Caco-2 (cell line): ENCODE data around the gene SCN1B. TPM values are rescaled to one million over a fixed set of nuclear protein-coding genes. Genes with fewer than 3 reads are reported as not detected.

Experiments used
- BruUV-seq: library from RNA; stranded (reverse); fragments of 400-500 nt; replicated peaks from 2 replicates; lab custom pipeline; 2021; lab: Mats Ljungman, UMichigan
- CTCF ChIA-PET: fragments of 300-600 bp; sonication (Branson Sonifier 250); formaldehyde crosslinking; loops from one replicate; lab custom pipeline; 2022; ENCODE audit warnings: antibody characterized with exemption; lab: Charles Lee
- POLR2A ChIA-PET: fragments of 300-600 bp; sonication (Branson Sonifier 250); formaldehyde crosslinking; loops from one replicate; lab custom pipeline; 2022; ENCODE audit warnings: antibody characterized with exemption; lab: Charles Lee
- DNase-seq, 2 experiments: peaks; one replicate each; pipeline versions ENCODE4 v3.0.0 to v3.0.0-alpha.2; 2020 to 2022
- H3K27me3 ChIP-seq: replicated peaks from 2 replicates; pipeline ENCODE4 v1.6.0; 2011; ENCODE audit warnings: low read length; ENCODE audit not compliant: control insufficient read depth, insufficient read depth
- H3K36me3 ChIP-seq: 2 replicates; pipeline ENCODE4 v1.5.1; 2011; ENCODE audit warnings: low read length; ENCODE audit not compliant: control insufficient read depth, insufficient read depth
- H3K4me1 ChIP-seq: fragments of 250-450 bp; sonication (Bioruptor Pico); 2 replicates; pipeline ENCODE4 v1.5.1; 2020; ENCODE audit warnings: mild to moderate bottlenecking
- H3K4me3 ChIP-seq: 2 replicates; pipeline ENCODE4 v1.5.1; 2011; ENCODE audit warnings: low read depth, mild to moderate bottlenecking, control low read depth, low read length
- H3K9me3 ChIP-seq: fragments of 250-450 bp; sonication (Bioruptor Pico); 2 replicates; pipeline ENCODE4 v1.5.1; 2020; ENCODE audit warnings: mild to moderate bottlenecking, moderate library complexity
- H3K27ac Mint-ChIP-seq: one replicate; pipeline ENCODE4 v1.8.0; 2022; ENCODE audit warnings: mixed read lengths; ENCODE audit not compliant: unreplicated experiment
- H3K27me3 Mint-ChIP-seq: one replicate; pipeline ENCODE4 v1.8.0; 2022; ENCODE audit warnings: mixed read lengths; ENCODE audit not compliant: insufficient read depth, unreplicated experiment
- H3K36me3 Mint-ChIP-seq: one replicate; pipeline ENCODE4 v1.8.0; 2022; ENCODE audit warnings: mild to moderate bottlenecking, mixed read lengths; ENCODE audit not compliant: insufficient read depth, unreplicated experiment
- H3K4me1 Mint-ChIP-seq: one replicate; pipeline ENCODE4 v1.8.0; 2022; ENCODE audit warnings: low read depth, mixed read lengths; ENCODE audit not compliant: unreplicated experiment
- H3K4me3 Mint-ChIP-seq: one replicate; pipeline ENCODE4 v1.8.0; 2022; ENCODE audit warnings: mild to moderate bottlenecking, moderate library complexity, mixed read lengths; ENCODE audit not compliant: unreplicated experiment
- H3K9me3 Mint-ChIP-seq: one replicate; pipeline ENCODE4 v1.8.0; 2022; ENCODE audit warnings: mixed read lengths; ENCODE audit not compliant: unreplicated experiment
- CTCF ChIP-seq, 2 experiments: fragments of 200-600 bp in 1 of 2; IDR thresholded peaks; 1 replicate in 1 of 2; 2 replicates in 1 of 2; pipeline versions ENCODE4 v1.5.1 to v1.8.0; 2011 to 2022; ENCODE audit warnings: antibody characterized with exemption in 1 of 2, control low read depth in 1 of 2, inconsistent platforms in 1 of 2, low read depth in 1 of 2, low read length in 1 of 2, mild to moderate bottlenecking in 1 of 2, moderate library complexity in 1 of 2; ENCODE audit not compliant: insufficient read depth in 1 of 2, severe bottlenecking in 1 of 2, unreplicated experiment in 1 of 2
- intact Hi-C: fragments of 100-400 bp; cut with micrococcal nuclease; formaldehyde crosslinking; loops from one replicate; pipeline ENCODE4 v1.10.0; 2022; ENCODE audit not compliant: unreplicated experiment
- total RNA-seq: library from RNA; stranded (reverse); gene quantifications from 2 replicates; pipeline ENCODE4 v1.2.3, GENCODE V29; 2022

Gene SCN1B
- total RNA-seq, 1 experiment from 2014 or later: 1.7 TPM

GRCh38 chr19:35087393-35087792, 57.1 kb downstream of the SCN1B start:
- no peaks in the 10 kb centered on the region for H3K9me3 Mint-ChIP-seq
- POLR2A ChIA-PET: no interaction called here
- no peaks in the 10 kb centered on the region for H3K36me3 Mint-ChIP-seq

GRCh38 chr19:35088131-35088913, 58.1 kb downstream of the SCN1B start:
- H3K27me3 Mint-ChIP-seq: no peaks in the 10 kb centered on the region
- Histone ChIP-seq H3K27me3 (no peaks in the 10 kb centered on the region), H3K36me3 (no peaks in the 10 kb centered on the region), H3K4me3 (no peak overlapping the region), H3K4me1 (peaks cover 29% of the 10 kb centered on the region), H3K9me3 (no peaks in the 10 kb centered on the region)
- peaks cover 14% of the 10 kb centered on the region for H3K4me1 Mint-ChIP-seq
- intact Hi-C loops: loop anchor here (2.0 kb wide), 1 partner anchor 22 kb away; no protein-coding TSS in a partner anchor
- H3K9me3 Mint-ChIP-seq: no peaks in the 10 kb centered on the region
- H3K27ac Mint-ChIP-seq: no peak overlapping the region
- ChIA-PET CTCF (no interaction called here), POLR2A (no interaction called here)
- no peaks in the 10 kb centered on the region for H3K36me3 Mint-ChIP-seq
- H3K4me3 Mint-ChIP-seq: no peak overlapping the region
- no peak for TF ChIP-seq CTCF (IDR thresholded peaks at IDR 0.05; ENCODE audit: insufficient read depth in 1 of 2, low read depth in 1 of 2, low read length in 1 of 2, severe bottlenecking in 1 of 2, unreplicated experiment in 1 of 2)
- no TSS peak for BruUV-seq
- DNase-seq: no peak

More at GRCh38 chr19:35087393-35087792, 57.1 kb downstream of the SCN1B start:
- CTCF ChIA-PET: interaction anchor here (0.6 kb wide), 2 partner anchors 55 to 67 kb away, joined by 3 to 4 read pairs; no protein-coding TSS in a partner anchor
- Histone ChIP-seq H3K36me3 (no peaks in the 10 kb centered on the region), H3K4me3 (no peak overlapping the region), H3K4me1 (peaks cover 20% of the 10 kb centered on the region), H3K9me3 (no peaks in the 10 kb centered on the region), H3K27me3 (no peaks in the 10 kb centered on the region)
- H3K4me3 Mint-ChIP-seq: no peak overlapping the region
- H3K27me3 Mint-ChIP-seq: no peaks in the 10 kb centered on the region
- no peak for TF ChIP-seq CTCF (IDR thresholded peaks at IDR 0.05; ENCODE audit: insufficient read depth in 1 of 2, low read depth in 1 of 2, low read length in 1 of 2, severe bottlenecking in 1 of 2, unreplicated experiment in 1 of 2)
- no peak for DNase-seq
- H3K4me1 Mint-ChIP-seq: peaks cover 14% of the 10 kb centered on the region
- BruUV-seq: no TSS peak
- intact Hi-C loops: no loop called here
- H3K27ac Mint-ChIP-seq: no peak overlapping the region

- H3K27ac Mint-ChIP-seq: no peak overlapping the region
Observed at GRCh38 chr19:35089554-35089953, 59.3 kb downstream of the SCN1B start.

More at GRCh38 chr19:35089554-35089953, 59.3 kb downstream of the SCN1B start:
- H3K27me3 Mint-ChIP-seq: no peaks in the 10 kb centered on the region
- Histone ChIP-seq H3K27me3 (no peaks in the 10 kb centered on the region), H3K4me3 (no peak overlapping the region), H3K4me1 (peaks cover 35% of the 10 kb centered on the region), H3K9me3 (no peaks in the 10 kb centered on the region), H3K36me3 (no peaks in the 10 kb centered on the region)
- no TSS peak for BruUV-seq
- ChIA-PET CTCF (interaction anchor here (0.6 kb wide), 1 partner anchor 23 kb away, joined by 3 read pairs; no protein-coding TSS in a partner anchor), POLR2A (no interaction called here)
- DNase-seq: no peak
- H3K9me3 Mint-ChIP-seq: no peaks in the 10 kb centered on the region
- H3K4me1 Mint-ChIP-seq: peaks cover 19% of the 10 kb centered on the region
- intact Hi-C loops: loop anchor here (2.0 kb wide), 1 partner anchor 23 kb away; no protein-coding TSS in a partner anchor
- H3K4me3 Mint-ChIP-seq: no peak overlapping the region
- H3K36me3 Mint-ChIP-seq: no peaks in the 10 kb centered on the region
- no peak for TF ChIP-seq CTCF (IDR thresholded peaks at IDR 0.05; ENCODE audit: insufficient read depth in 1 of 2, low read depth in 1 of 2, low read length in 1 of 2, severe bottlenecking in 1 of 2, unreplicated experiment in 1 of 2)

Other genes starting within 250 kb of the SCN1B start
- 5.2 and 5.6 TPM in 2 replicates for gene ZNF30, start 103.6 kb upstream of the SCN1B start, total RNA-seq
- 4.5 and 5.6 TPM in 2 replicates for gene ZNF792, start 66.2 kb upstream of the SCN1B start, total RNA-seq
- gene GRAMD1A, start 30.1 kb upstream of the SCN1B start, total RNA-seq: 110 and 132 TPM in 2 replicates
- gene HPN, start 11.3 kb downstream of the SCN1B start, total RNA-seq: 20.8 and 21.1 TPM in 2 replicates
- 26.8 and 36.7 TPM in 2 replicates for gene FXYD3, start 85.4 kb downstream of the SCN1B start, total RNA-seq
- gene LGI4, start 104.6 kb downstream of the SCN1B start, total RNA-seq: 0.37 and 0.43 TPM in 2 replicates
- gene FXYD1, start 108.4 kb downstream of the SCN1B start, total RNA-seq: not detected in 2 replicates
- not detected in 2 replicates for gene FXYD7, start 112.8 kb downstream of the SCN1B start, total RNA-seq
- 20.2 and 20.4 TPM in 2 replicates for gene FXYD5, start 124.3 kb downstream of the SCN1B start, total RNA-seq
- not detected in 2 replicates for gene FAM187B, start 198.3 kb downstream of the SCN1B start, total RNA-seq
- 172 and 197 TPM in 2 replicates for gene LSR, start 218.5 kb downstream of the SCN1B start, total RNA-seq
- gene USF2, start 238.5 kb downstream of the SCN1B start, total RNA-seq: 105 and 108 TPM in 2 replicates